Measurements from ENCODE around the gene SOX9. TPM values are rescaled to one million over a fixed set of nuclear protein-coding genes. Genes with fewer than 3 reads are reported as not detected.
"Not testable (repeated sequence)": the region's sequence is repeated elsewhere in the genome, so short reads cannot be mapped to it uniquely, and the experiment has no call there.

SOX9 gene
- total RNA-seq, 1 donor from 2014 or later = 2.2 TPM

DNA sequence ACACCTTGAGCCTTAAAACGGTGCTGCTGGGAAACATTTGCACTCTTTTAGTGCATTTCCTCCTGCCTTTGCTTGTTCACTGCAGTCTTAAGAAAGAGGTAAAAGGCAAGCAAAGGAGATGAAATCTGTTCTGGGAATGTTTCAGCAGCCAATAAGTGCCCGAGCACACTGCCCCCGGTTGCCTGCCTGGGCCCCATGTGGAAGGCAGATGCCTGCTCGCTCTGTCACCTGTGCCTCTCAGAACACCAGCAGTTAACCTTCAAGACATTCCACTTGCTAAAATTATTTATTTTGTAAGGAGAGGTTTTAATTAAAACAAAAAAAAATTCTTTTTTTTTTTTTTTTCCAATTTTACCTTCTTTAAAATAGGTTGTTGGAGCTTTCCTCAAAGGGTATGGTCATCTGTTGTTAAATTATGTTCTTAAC, 4.4 kb downstream of the SOX9 start:
- no peak for DNase-seq (ENCODE audit: low spot score)

DNA sequence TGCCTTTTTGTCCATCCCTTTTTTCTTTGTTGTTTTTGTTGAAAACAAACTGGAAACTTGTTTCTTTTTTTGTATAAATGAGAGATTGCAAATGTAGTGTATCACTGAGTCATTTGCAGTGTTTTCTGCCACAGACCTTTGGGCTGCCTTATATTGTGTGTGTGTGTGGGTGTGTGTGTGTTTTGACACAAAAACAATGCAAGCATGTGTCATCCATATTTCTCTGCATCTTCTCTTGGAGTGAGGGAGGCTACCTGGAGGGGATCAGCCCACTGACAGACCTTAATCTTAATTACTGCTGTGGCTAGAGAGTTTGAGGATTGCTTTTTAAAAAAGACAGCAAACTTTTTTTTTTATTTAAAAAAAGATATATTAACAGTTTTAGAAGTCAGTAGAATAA, 4.9 kb downstream of the SOX9 start:
- no peak for DNase-seq (ENCODE audit: low spot score)

DNA sequence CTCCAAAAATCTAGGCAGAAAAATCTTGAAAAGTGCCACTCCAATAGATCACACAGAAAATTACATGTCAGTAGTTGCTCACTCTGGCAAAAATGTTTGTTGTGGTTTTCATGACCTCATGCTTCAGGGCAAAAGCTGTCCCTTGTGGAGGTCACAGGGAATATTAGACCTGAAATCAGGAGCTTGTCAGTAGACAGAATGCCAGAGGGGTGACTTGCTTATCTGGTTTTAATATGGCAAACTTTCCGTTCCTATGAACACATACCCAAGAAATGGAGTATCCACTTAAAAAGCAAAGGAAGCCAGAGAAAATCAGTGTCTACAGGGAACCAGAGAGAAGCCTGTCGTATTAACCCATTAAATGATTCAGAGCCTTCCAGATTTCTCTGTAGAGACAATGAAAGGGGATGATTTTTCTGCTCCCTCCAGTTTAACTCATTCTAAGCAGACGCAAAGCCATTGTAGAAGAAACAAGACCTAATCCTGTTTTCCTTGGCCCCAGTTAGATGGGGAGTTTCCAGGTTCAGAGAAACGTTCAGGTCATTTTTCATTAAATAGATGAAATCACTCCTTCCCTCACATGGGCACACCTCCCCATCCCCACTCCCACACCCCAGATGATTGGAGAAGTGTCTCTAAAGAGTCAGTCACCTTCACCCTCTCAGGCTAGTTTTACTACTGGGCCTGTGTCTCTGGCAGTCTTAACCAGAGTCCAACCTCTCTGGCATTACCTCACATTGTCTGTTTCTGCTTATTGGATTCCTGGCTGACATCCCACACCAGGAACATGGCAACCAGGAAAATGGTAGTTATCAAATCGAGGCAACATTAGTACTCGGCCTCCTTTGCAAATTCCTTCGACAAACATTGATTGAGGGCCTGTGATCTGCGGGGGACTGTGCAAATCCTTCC, 6.0 kb downstream of the SOX9 start:
- DNase-seq (ENCODE audit: low spot score) = no peak

DNA sequence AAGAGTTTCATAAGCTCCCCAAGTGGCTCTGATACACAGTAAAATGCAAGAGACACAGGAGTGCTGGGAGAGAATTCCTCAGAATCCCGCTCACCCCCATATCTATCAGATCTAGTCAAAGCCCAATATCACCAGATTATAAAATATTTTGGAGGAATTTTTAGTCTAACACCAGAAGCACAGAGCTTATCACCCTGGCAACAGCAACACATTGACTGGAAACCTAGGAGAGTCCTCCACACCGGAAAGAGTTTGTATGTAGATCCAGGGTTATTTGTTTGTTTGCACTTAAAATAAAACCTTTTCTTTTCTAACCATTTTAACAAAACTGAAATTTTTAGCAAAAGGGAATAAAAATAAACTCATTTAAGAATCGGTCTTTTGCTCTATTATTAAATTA, 7.2 kb downstream of the SOX9 start:
- DNase-seq (ENCODE audit: low spot score) = no peak

DNA sequence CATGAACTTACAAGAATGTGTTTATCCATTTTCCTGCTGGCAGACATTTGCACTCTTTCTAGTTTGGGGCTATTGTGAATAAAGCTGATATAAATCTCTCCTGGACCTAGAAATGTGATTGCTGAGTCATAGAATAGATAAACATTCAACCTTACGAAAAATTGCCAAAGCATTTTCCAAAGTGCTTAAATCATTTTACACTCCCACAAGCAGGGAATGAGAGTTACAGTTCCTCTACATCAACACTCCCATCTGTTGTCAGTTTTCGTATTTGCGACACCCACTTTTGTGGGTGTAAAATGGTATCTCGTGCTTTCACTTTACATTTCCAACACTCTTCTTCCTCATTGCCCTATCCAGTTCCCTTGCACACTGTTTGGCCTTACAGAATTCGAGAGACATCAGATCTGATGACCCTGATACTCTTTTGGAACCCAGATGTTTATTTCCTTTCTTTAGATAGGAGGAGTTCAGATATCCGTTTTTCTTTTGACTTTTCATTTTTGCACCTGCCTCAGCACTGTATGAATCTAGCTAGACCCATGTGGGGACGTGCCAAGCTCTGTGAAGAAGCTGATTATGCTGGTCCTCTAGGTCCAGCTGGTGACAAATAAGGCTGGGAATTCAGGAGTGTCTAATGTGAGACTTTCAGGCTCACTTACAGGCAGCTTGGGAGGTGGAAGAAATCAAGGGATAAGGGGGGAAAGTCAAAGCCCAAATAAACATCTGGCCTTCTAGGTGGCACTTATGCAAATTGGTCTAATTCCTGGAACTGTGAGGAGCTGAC, 14.0 kb downstream of the SOX9 start:
- DNase-seq (ENCODE audit: low spot score) = no peak

DNA sequence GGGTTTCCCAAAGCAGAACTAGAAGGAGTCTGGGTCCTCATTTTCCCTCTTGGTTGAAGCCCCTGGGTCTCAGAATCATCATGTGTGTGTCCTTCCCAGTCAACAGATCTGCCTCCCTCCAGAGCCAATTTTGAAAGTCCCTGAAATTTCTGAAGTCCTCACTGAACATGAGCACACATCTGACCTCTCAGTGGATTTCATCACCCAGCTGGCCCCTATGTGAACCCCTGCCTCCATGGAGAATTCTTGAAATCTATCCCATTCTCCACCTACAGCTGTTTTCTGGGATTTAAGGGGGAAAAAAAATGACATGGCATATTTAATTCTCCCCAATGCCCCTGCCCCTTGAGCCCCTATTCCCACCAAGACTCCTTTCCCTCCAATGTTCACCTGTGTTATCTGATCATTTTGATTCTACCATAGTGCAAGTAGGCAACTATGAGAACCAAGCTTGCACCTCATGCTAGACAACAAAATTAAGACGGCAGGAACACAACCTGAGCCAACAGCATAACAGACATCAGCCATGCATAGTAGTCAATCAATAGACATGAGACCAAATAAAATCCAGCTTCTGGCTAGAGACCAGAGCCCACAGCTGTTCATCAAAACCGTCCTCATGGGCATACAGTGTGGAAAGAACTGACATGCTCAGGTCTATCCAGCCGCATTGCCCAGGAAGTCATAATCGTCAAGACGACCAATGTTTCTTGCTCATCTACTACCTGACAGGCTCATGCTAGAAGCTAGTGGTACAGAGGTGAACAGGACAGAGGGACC, 14.9 kb downstream of the SOX9 start:
- no peak for DNase-seq (ENCODE audit: low spot score)

DNA sequence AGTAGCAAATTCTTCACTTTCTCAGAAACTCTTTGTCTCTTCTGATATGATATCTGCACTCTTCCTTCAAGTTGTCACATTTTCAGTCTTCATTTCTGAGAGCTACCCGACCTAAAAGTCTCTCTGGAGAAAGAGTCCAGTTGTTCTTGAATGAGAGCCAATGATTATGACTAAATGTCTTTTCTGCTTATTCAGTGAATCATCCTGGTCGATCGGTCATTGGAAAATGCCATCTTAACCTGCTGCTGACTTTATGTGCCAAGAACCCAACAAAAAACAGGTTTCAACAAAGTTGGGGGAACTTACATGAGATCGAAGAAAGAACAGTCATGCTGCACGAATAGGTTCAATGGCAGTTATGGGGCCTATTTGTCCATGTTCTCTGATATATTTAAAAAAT, 15.9 kb downstream of the SOX9 start:
- DNase-seq (ENCODE audit: low spot score) = no peak

DNA sequence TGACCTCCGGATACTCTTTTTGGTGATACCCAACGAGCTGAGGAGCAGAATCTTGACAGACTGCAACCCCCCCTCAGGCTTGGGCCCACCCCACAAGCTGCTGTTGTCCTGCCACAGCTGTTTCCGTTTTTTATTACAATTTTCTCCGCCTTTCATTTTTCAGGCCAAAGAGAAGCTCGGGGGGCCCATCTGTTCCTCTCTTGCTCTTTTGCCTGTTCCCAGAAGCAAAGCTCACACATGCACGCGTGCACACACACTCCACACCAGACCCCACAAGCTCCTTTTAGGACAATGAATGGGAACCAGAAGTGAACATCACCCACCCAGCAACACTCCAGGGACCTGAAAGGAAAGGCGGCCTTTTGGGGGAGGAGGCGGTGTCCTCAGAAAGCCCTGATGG, 16.3 kb downstream of the SOX9 start:
- no peak for DNase-seq (ENCODE audit: low spot score)

DNA sequence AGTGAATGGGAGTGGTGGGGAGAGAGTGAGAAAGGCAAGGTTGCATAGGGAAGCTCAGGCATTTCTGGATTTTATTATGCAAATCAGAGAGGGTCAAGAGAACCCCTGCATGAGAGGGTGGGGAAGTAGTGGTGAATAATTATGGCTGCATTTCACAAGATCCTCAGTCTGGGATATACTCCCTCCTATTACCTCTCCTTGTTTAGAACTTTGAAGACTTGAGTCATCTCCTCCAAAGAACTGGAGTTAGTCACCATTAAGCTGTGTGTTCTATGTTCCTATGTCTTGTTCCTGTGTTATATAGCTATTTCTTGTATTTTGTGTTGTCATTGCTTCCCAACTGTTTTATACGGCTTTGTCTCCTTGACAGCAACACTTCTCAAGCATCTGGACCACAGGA, 18.4 kb downstream of the SOX9 start:
- DNase-seq (ENCODE audit: low spot score) = no peak

DNA sequence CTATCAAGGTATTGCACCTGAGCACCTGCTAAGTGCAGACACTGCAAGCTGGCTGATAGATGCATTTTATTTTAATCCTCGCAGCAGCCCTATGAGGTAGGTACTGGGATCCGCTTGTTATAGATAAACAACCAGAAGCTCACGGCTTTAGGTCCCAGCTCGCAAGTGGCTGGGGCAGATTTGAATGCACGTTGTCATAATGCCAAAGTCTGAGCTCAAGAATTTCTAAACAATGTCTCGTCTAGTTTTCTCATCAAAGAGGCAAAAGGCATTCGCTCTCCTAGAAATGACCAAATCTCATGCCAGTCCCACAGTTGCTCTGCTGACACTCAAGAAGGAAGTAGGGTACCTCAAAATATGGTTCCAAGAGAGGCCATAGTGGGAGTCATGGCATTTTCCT, 20.5 kb downstream of the SOX9 start:
- DNase-seq (ENCODE audit: low spot score) = no peak

DNA sequence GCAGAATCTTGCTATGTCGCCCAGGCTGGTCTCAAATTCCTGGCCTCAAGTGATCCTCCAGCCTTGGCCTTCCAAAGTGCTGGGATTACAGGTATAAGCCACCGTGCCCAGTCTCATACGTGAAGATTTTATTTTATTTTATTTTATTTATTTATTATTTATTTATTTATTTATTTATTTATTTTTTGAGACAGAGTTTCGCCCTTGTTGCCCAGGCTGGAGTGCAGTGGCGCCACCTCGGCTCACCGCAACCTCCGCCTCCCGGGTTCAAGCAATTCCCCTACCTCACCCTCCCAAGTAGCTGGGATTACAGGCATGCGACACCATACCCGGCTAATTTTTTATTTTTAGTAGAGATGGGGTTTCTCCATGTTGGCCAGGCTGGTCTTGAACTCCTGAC, 21.3 kb downstream of the SOX9 start:
- not testable (repeated sequence) for DNase-seq (ENCODE audit: low spot score)

DNA sequence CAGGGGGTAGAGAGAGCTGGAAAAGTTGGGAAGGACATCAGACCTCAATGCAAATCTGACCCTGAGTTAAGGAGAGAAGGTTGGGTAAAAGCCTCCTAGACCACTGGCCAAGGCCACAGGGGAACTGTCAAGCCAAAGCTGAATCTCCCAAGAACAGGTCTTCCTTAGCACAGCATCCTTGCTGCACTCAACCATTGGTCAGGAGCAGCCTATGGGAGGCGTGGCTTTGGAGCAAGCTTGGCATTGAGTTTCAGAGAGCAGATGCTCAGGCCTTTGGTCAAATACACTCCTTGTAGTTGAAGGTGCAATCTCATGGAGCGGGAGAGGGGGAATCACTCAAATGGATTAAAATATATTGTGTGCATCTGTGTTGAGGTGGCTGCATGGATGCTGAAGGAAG, 21.8 kb downstream of the SOX9 start:
- no peak for DNase-seq (ENCODE audit: low spot score)

DNA sequence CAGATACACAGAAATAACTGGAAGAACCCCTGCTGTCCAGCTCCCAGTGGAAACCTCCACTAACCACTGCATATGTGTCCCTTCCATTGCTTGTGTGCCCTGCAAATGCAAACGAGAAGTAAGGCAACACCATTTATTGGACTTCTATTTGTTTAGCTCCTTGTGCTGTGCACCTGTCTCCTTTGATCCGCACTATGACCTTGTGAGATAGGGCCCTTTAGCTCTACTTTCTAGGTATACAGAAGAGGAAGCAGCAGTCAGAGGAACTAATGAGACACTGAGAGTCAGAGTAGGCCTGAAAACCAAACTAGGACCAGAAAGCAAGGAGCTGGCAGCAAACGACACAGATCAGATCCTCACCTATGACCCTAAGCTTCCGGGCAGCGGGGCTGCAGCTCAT, 22.4 kb downstream of the SOX9 start:
- DNase-seq (ENCODE audit: low spot score) = no peak

DNA sequence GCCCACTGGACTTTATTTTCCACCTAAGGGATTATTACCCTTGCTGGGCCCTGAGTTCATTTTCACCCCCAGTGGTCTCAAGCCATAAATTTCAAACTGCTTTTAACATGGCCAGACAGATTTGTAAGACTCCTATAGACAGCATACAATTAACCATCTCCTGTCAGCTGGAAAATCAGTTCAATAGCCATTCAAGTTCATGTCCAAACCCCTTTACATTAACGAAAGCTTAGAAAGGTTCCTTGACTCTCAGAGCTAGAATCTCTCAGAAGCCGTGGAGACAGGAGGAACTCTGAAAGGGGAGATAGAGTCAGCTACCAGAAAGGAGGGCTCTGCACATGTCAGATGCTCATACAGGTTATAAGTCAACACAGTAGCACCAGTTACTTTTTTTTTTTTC, 23.3 kb downstream of the SOX9 start:
- DNase-seq (ENCODE audit: low spot score) = no peak

DNA sequence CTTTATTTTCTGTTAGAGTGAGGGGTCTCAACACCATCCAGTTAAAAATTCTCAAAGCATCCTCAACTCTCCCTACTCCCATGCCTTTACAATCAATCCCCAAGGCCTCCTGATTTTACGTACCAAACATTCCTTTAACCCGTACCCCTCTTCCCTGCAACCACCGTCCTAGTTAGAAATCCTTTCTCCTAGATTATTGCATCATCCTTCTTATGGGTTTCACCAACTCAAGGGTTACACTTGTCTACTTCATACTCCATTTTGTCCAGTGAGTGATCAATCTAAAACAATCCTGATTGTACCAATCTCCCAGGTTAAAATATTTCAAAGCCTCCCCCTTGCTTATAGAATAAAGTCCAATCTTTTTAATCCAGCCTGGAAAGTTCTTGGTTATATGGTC, 24.7 kb downstream of the SOX9 start:
- DNase-seq (ENCODE audit: low spot score) = no peak

DNA sequence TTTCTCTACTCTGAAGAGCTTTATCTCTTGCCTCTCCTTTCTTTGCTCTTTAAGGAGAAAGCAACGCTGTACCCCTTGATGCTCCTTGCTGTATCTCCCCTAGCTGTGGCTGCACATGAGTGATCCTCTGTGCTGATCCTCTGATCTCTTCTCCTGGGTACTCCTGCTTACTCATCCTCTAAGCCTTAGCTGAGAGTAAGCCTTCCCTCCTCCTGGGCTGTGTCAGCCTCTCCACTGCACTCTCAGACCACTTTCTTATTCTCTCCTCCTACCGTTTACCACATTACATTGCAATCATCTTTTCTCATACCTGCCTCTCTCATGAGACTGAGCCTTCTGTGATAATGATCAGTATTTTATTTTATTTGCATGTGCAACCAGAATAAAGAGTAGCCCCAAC, 25.1 kb downstream of the SOX9 start:
- no peak for DNase-seq (ENCODE audit: low spot score)

DNA sequence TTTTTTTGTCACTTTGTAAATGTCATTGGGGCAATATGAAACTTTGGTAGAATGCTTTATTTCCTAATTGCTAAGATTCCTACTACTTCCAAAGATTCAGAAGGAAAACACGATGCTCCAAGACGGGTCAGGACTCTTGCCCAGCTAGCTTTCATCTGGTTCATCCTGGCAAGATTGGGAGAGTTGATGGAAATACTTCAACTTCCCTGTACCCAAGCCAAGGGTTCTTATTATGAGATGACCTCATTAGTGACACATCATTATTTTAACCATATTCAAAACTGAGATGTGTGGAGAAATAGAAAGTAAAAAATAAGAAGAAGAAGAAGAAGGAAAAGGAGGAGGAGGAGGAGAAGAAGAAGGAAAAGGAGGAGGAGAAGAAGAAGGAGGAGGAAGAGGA, 25.6 kb downstream of the SOX9 start:
- no peak for DNase-seq (ENCODE audit: low spot score)

DNA sequence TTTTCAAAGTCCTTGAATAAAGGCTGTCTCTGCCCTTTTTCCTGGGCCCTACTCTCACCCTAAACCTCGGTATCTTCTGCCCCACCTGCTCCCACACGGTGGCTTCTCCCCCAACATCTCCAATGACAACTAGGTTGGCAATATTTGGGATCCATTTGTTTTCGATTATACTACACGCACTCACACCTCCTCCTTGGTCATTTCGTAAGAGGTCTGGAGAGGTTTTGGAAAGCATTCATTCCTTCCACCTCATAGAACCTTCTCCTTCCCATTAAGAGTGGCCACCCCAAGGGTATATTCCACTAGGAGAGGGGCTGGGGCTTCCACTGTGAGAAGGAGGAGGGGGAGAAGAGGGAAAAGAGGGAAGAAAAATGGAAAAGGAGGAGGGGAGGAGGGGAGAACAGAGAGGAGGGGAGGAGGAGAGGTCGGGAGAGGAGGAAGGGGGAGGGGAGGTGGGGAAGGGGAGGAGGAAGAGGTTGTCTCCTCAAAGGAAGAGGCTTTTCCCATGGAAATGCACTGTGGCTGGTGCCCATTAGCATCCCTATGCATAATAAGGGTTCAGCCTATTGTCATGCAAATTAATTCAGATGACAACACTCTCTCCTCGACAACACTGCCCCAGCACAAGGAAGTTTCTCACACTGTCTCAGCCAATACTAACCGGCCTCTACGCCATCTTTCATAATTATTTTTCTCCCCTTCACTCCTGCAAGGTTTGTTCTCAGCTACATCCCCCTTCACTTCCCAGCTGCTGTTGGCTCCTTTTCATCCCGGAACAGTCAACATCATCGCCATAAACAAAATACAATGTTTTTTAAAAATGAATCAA, 30.0 kb downstream of the SOX9 start:
- no peak for DNase-seq (ENCODE audit: low spot score)

DNA sequence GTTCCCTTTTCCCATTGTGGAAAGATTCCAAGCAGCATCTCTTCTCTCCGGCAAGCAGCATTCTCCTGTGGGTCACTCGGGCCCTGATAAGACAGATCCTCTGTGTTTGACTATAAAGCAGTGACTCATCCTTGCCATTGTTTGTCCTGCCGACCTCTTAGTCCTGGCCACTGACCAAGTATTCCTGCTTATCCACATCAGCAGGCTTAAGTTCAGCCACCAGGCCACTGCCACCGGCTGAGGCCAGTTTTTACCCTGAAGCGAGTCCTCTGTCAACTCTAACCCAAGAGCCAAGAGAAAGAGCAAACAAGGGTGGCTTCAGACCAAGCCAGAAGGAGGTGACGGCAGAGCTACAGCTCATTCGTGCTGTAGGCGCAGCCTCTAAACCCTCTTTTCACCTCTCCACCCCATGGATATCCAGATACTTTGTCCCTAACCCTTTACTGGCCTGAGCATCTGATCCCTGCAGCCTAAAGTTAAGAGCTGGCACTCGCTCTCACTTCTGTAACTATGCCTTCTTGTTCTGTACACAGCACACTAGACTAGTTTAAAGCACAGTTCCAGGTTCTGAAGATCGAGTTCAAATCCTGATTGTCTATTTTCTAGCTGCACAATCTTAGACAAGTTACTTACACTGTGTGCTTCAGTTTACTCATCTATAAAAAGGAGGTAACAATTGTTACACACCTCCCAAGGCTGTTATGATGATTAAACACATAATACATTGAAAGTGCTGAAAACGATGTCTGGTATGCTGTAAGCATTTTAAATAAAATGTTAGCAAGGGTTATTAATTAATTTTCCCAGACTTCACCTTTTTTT, 31.0 kb downstream of the SOX9 start:
- no peak for DNase-seq (ENCODE audit: low spot score)

DNA sequence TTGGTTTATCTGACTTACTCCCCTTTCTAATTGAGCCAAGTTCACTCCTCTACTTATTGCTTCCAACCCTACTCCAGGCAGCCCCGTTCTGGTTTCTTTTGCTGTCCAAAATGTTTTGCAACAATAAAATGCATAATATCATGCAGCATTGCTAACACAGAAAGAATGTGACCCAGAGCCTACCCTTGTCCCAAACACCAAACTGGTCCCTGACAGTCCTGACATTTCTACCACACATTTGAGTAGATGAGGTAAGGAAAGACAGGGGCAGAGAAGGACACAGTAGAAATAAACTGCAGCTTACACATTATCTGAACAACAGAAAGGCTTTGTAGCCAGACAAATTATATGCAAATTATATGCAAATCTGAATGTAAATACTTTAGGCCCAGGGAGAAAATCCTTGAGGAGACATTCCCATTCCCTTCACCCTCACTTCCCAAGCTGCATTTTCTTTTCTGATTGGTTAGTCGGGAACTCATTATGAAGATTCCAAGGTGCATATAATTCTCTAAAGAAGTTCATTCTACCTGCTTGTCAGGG, 31.6 kb downstream of the SOX9 start:
- DNase-seq (ENCODE audit: low spot score) = no peak
